GM19438 (cell line): ENCODE data around the gene ANXA4.
"Not testable (repeated sequence)": the region's sequence is repeated elsewhere in the genome, so short reads cannot be mapped to it uniquely, and the experiment has no call there.

ENCODE experiments used
- ATAC-seq: cut with Tn5 transposase; IDR thresholded peaks from one replicate; pipeline ENCODE4 v1.9.1; 2021; ENCODE audit warnings: low read depth; ENCODE audit not compliant: unreplicated experiment

Gene ANXA4

DNA sequence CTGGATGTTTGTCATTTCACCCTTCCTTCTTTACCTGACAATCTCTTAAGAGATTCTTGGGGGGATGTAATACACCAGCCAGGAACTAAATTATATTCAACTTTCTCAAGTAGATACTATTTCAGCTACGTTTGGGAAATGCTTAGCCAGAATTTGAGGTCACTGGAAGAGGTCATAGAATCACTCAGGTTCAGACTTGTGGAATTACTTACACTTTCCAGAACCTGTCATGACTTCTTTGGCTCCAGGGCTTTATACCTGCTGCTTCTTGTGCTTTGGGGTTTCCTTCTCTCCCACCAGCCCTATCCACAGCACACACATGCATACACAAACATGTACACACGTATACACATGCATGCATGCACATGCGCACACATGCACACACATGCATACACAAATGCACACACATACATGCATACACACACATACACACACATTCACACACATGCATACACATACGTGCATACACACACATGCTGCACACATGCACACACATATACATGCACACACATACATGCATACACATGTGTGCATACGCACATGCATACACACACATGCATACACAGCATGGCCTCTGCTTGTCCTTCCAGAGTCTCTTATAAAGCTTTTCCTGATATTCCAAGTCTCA, 23.5 kb upstream of the ANXA4 start:
- no peak for ATAC-seq

DNA sequence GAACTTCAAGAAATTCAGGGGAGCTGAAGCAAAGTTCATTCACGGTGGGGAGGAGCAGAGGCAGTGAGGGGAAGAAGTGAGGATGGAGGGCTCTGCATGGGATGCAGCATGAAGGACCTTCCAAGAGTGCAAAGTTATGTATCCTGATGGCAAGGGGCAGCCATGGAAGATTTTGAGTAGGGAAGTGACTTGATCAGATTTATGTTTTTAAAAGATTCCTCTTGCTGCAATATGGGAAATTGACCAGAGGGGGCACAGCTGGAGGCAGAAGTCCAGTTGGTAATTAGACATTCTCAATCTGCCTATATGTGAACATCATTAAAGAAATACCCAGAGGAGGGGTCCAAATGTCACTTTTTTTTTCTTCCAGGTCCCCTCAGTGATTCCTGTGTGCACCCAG, 21.5 kb upstream of the ANXA4 start:
- ATAC-seq: no peak

DNA sequence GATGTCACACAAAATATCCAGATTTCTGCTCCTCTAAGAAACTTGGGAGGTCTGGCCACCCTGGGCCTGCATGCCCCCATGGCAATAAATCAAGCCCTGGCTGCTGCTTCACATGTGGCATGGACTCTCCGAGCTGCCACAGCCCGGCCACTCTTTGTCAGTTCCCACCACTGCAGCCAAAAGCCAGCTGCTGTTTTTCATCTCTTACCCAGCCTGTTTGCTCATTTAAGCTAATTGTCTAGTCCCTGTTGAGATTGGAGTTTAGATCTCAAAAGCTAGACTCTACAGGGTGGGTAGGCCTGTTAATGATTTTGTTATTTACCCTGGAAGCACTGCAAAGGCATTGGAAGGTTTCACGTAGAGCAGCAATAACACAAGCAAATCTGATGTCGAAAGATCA, 20.9 kb upstream of the ANXA4 start:
- ATAC-seq: no peak

DNA sequence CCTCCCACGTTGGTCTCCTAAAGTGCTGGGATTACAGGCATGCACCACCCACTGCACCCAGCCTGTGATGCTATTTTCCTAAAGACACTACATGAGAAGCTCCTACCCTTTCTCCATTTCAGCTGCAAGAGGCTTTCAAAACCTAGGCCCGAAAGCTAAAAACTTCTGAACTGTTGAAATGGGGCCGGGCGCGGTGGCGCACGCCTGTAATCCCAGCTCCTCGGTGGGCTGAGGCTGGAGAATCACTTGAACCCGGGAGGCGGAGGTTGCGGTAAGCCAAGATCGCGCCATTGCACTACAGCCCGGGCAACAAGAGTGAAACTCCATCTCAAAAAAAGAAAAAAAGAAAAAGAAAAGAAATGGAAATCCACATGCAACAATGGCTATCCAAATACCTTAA, 18.1 kb upstream of the ANXA4 start:
- ATAC-seq: no peak

DNA sequence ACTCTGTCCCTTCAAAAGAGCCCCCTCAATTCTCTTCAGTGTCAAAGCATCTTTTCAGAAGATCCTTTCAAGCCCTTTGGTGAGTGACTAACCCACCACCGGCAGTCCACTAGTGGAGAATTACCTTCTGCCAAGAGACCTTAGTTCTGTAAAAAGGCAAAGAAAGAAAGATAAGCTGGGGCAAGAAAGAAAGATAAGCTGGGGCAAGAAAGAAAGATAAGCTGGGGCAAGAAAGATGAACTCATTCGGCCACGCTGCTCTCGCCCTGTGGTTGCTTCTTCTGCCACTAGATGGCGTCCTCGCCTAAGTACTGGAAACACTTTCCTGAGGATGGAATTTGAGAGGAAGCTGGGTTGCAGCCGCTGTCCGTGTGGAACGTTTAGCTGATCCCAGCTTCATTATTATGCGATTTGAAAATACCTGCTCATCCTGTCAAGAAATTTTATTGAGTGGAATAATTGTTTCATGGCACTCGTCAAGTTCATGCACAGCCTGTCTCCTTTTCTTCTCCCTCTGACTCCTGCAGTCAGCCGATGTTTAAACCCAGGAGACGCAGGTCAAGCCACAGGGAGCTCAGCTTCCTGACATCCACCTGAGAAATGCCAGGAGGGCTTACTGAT, 17.3 kb upstream of the ANXA4 start:
- peak; percentile 64 for ATAC-seq

GRCh38 chr2:69725706-69726360, 16.1 kb upstream of the ANXA4 start:
- no peak for ATAC-seq

GRCh38 chr2:69729266-69729665, 12.7 kb upstream of the ANXA4 start:
- ATAC-seq: no peak

GRCh38 chr2:69729781-69730180, 12.2 kb upstream of the ANXA4 start:
- no peak for ATAC-seq

- ATAC-seq: no peak
Observed at GRCh38 chr2:69731147-69731970, 10.6 kb upstream of the ANXA4 start.

GRCh38 chr2:69733342-69734034, 8.4 kb upstream of the ANXA4 start:
- ATAC-seq: no peak

DNA sequence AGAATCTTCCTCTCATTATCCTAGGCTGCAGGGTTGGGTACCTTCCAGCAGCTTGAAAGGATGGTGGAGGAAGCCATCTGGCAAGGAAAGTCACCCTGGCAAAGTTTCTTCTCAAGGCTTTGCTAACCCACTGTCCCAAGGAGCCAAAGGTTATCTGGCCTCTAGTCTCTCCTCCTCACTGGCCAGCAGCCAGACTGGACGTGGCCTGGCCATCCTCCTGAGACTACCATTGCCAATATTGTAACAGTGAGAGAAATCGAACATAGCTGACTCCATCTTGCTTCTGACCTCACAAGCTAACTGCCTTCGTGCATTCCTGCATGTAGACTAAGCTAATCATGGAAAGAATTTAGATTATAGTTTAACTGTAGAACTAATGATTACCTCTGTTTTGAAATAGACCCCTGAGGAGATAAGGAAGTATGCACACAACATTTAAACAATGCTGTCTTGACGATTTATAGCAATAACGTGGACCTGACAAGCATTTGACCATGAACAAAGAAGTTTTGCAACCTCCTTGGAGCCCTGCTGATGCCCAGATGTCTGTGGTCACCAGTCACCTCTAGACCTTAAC, 7.8 kb upstream of the ANXA4 start:
- ATAC-seq: no peak

GRCh38 chr2:69734854-69735544, 6.9 kb upstream of the ANXA4 start:
- no peak for ATAC-seq

DNA sequence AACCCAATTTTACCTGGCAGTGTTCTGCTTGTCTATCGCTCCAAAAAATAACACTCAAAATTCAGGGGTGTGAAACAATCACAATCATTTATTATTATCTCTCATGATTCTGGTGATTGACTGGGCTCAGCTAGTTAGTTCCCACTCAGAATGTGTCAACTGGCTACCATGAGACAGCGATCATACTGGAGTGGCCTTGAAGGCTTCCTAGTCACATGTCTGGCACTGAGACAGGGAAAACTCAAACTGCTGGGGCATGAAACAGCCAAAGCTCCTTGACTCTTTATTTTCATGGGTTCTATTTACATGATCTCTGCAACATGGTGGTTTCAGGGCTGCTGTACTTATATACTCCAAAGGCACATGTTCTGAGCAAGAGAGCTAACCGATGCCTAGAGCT, 6.2 kb upstream of the ANXA4 start:
- no peak for ATAC-seq

- not testable (repeated sequence) for ATAC-seq
Observed at GRCh38 chr2:69738149-69738548, 3.8 kb upstream of the ANXA4 start.

DNA sequence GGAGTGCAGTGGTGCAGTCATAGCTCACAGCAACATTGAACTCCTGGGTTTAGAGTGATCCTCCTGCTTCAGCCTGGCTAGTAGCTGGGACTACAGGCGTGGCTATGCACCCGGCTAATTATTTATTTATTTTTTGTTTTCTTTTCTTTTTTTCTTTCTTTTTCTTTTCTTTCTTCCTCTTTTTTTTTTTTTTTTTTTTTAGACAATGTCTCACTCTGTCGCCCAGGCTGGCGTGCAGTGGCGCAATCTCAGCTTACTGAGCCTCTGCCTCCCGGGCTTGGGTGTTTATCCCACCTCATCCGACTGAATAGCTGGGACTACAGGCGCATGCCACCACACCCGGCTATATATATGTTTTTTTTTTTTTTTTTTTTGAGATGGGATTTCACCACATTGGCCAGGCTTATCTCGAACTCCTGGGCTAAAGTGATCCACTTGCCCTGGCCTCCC, 1.4 kb upstream of the ANXA4 start:
- ATAC-seq: no peak

DNA sequence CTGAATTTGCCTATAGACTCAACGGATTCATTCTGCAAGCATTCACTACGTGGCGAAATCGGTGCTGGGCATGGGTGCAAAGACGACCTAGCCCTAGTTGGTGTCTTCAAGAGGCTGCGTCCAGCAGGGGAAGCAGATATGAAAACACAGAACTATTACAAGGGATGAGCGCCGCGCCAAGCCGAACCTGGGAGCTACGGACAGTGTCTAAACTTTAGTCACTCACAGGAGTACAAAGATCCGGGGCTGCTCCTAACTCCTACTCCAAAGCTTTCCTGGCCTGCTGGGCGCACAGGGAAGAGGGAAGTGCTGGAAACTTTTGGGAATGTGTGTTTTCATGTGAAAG, 732 bp upstream of the ANXA4 start:
- no peak for ATAC-seq

GRCh38 chr2:69742322-69742952, 503 bp downstream of the ANXA4 start:
- ATAC-seq: peak; percentile 22

GRCh38 chr2:69743847-69744264, 1.9 kb downstream of the ANXA4 start:
- ATAC-seq: no peak

DNA sequence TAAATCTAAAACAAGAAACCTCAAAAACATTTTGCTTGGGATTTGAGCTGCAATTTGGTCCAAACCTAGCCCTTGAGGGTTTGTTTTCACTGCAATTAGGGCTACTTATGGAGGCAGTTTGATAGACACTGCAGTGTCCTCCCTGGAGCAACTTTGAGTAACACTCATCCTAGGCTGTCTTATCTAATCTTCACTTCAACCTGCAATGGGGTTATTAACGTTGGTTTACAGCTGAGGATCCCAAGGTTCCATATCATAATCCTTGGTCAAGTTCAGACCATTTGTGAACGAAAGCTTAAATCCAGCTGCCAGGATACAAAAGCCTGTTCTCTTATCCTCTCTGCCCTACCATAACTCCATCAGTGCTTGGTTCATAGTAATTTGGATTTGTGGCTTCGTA, 2.5 kb downstream of the ANXA4 start:
- ATAC-seq: no peak
